Gastrocnemius medialis (tissue), 4 donors: ENCODE results near the gene DYNLL1.

ENCODE experiments used
- POLR2A ChIP-seq, 2 donors: fragments of 450-650 bp; IDR thresholded peaks; one replicate each; pipeline ENCODE4 v1.6.1; 2017; ENCODE audit warnings: antibody characterized with exemption in 2 of 2, mild to moderate bottlenecking in 2 of 2, moderate library complexity in 2 of 2
- TF ChIP-seq, protein P1 (sequence below), 5 experiments: fragments of 450-650 bp in 3 of 5; fragments of 200-600 bp in 2 of 5; sonication (generic) in 2 of 5; IDR thresholded peaks in 4 of 5; conservative IDR thresholded peaks in 1 of 5; 1 replicate in 4 of 5; 2 replicates in 1 of 5; pipeline ENCODE4 v1.5.1; 2016 to 2019; ENCODE audit warnings: antibody characterized with exemption in 5 of 5, mild to moderate bottlenecking in 3 of 5, moderate library complexity in 3 of 5

GRCh38 chr12:120496413-120497340 lies 764 bp downstream of the DYNLL1 start:
- TF ChIP-seq, protein P1, sequence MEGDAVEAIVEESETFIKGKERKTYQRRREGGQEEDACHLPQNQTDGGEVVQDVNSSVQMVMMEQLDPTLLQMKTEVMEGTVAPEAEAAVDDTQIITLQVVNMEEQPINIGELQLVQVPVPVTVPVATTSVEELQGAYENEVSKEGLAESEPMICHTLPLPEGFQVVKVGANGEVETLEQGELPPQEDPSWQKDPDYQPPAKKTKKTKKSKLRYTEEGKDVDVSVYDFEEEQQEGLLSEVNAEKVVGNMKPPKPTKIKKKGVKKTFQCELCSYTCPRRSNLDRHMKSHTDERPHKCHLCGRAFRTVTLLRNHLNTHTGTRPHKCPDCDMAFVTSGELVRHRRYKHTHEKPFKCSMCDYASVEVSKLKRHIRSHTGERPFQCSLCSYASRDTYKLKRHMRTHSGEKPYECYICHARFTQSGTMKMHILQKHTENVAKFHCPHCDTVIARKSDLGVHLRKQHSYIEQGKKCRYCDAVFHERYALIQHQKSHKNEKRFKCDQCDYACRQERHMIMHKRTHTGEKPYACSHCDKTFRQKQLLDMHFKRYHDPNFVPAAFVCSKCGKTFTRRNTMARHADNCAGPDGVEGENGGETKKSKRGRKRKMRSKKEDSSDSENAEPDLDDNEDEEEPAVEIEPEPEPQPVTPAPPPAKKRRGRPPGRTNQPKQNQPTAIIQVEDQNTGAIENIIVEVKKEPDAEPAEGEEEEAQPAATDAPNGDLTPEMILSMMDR (IDR thresholded peaks at IDR 0.05 in 4 of 5, conservative IDR thresholded peaks at IDR 0.05 in 1 of 5) = no peak
- TF ChIP-seq POLR2A (IDR thresholded peaks at IDR 0.05) = no peak
